D341Med (cell line): ENCODE measurements around the gene CDH12.

Source experiments
- DNase-seq: peaks from one replicate; pipeline ENCODE4 v3.0.0; 2012; ENCODE audit warnings: low spot score

CDH12 gene

DNA sequence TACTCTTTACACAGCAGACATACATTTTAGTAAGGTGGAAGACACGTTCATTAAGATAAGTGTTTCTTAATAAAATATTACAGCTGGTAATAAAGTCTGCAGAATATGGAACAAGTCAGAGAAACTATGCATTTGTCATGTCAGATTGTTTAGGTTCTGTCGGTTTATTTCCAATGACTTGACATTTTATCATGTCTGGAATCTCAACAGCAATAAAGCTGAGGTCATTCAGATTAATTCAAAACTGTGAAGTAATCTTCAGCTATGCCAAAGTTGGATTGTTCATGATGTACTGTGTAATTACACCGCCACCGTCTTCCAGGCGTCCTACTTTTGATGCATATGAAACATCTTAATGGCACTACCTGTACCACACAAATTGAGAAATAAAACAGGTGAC is 1032.6 kb downstream of the CDH12 start:
- DNase-seq, result no peak

DNA sequence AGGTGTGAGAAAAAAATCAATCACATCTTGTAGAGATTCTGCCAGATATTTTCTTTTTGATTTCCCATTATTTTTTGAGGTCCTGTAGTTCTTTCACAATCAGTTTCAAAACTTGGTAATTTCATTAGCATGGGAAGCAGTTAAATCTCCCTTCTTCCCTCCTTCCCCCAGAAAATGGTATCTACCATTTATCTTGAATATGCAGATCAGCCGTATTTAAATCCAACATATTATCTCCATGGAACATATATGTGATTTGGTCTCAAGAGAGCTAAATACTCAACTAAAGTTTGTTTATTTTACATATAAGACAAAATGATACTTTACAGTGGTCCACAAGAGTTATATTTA is 1034.8 kb downstream of the CDH12 start:
- no peak for DNase-seq

DNA sequence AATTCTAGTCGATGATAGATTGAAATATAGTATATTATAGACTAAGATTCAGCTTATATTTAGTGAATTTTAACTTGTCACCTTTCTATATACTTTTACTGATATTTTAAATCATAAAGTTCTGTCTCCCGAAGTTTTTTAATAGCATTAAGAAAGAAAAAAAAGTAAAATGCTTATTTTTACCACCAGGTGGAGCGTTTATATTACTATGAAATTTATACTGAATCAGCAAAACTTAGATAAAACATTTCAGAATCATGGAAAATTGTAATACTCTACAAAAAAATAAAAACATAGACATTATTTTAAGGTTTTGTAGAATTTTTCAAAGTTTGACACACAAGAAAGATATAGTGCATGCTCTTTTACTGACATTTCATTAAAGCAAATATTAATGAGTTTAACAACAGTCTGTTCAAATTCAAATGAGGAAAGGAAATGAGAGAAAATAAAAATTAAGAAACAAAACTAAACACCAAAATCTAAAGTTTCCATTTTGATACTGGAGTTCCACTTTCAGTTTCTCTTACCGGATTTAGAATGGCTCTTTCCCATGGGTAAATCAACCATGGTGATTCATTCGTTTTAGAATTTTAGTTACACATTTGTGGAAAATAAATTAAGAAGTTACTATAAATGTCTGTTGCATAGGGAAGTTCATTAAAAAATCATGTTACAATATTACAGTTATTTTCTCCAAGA is 1035.3 kb downstream of the CDH12 start:
- DNase-seq, result no peak

DNA sequence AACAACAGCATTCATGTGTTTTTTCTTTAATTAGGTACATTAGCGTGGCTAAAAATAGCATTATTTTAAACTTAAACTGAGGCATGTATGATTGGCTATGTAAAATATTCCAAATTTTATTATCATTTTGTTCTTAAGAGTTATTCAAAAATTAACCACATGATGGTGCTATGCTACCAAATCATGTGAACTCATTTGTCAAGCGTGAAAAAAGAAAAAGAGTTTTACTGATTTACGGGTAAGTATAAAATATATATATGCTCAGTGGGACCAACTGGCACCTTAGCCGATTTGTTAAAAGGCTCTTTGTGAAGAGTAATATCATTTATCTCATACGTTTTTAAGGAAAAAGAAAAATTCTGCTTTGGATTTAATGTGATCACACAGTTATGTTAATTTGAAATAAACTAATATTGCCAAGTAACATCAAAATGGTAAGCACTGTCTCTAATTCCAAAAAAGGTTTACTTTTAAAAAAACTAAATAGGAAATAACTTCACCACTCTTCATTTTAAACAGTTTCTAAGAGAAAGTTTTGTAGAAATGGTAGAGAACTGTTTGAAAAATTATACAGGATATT is 1042.3 kb downstream of the CDH12 start:
- DNase-seq, result peak; percentile 8

DNA sequence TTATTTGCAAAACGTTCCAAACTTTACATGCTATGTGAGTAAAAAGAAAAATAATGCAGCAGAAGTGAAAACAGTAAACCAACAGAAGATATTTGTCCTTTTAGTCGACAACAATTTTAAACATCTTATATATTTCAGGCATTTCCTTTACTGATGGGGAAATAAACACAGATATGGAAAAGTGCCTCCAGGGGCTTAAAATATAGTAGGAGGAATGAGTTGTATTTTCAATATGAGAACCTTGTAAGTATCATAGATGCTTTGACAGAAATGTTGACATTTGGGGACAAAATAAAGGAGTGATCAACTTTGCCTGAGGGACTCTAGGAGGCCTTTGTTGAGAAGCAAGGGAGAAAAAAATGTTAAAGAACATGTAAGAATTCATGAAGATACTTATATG is 1043.5 kb downstream of the CDH12 start:
- DNase-seq, result no peak

DNA sequence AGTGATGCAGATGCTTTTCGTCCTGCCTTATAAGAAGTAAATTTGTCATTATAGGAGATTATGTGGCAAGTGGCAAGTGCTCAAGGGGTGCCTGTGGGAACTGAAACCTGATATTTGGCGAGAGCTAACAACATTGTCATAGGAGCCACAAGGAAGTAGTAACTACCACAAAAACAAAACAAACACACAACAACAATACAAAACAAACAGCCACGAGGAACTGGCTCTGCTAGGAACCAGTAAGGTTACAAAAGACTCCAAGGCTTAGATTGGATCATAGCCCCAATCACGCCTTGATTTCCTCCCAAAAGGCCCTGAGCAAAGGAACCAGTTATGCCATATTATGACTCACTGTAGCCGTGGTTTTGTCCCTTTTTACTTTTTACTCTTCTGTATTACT is 1045.2 kb downstream of the CDH12 start:
- DNase-seq, result no peak

DNA sequence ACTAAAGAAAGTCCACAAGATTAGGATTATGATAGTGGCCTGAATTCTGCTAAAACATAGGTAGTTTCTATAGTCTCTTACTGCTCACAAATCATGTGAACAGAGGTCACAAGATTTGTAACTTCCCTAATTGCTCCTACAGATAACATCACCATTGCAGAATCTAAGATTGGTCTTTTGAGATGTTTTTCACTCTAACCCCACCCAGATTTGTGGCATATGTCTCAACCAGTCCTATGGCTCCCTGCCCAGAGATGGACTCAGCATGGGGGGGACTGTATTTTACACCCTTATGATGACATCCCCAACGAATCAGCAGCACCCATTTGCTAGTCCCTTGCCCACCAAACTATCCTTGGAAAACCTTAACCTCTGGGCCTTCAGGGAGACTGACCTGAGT is 1046.2 kb downstream of the CDH12 start:
- no peak for DNase-seq

DNA sequence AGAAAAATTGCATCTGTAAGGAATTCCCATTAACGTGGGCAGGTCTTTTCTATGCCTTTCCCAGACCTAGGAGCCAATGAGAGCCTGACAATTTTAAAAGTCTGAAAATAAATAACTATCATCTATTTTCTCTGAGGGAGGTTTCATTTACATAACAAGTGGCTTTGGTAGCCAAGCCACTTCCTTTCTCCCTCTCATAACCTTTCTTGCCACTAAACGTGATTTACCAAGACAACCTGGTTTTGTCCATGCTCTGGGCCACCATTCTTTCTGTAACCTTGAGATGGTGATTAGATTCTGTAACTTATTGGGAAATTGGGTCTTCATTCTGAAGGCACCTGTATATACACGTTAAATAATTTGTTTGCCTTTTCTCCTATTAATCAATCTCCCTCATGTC is 1046.9 kb downstream of the CDH12 start:
- no peak for DNase-seq

DNA sequence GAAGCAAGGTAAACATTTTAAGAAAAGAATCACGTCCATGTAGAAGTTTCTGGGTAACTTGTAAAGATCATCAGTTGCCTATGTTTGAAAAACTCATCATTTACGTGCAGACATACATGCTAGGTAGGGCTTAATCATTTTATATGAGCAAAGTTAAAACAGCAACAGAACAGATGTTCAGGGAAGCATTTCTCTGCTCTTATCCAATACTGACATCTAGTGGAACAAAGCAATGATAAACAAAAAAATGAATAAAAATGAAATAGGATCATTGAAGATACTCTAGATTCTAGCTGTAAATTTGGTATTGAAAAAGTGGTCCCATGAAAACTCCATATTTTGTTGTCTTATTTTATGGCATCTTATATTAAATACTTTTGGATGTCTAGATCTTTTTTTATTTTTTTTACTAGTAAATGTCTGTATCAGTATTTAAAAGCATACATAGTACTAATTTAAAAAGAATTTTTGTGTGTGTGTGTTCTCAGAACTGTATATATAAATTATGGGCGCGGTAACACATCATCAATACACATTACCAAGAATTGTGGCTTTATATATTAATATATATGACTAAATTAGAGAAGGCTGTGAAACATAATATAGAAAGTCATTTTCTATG is 1050.2 kb downstream of the CDH12 start:
- DNase-seq, result peak; percentile 25

DNA sequence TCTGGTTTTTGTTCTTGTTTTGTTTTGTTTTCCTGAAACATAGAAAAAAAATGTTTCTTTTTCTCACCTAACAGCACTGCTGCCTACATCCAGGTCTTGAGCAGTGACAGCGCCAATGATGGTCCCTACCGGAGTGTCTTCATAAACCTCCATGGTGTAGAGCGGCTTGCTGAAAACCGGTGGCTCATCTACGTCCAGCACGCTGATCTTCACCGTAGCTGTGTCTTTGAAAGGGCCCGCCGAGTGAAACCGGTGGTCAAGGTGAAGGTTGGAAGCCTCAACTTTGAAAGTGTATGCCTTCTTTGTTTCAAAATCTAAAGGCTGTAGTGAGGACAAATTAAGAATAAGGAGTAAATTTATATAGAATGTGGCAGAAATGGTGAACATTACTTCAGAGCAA is 1051.0 kb downstream of the CDH12 start:
- no peak for DNase-seq

DNA sequence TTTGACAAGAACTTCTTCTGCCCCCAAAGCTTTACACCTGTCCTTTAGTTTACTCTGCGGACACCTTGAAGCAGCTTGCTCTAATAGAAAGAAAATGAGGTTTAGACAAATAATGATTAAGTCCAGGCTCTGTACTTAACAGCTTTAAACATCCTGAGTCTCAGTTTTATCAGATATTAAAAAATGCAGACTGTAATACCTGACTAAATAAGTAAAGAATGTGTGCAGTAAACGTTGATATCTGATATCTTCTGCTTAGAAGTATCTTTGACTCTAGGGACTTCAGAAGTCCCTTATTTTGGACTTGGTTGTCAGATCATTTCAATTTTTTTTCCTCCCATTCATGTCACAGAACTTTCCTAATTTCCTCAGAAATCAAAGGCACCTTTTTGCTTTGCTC is 1060.4 kb downstream of the CDH12 start:
- DNase-seq, result no peak

DNA sequence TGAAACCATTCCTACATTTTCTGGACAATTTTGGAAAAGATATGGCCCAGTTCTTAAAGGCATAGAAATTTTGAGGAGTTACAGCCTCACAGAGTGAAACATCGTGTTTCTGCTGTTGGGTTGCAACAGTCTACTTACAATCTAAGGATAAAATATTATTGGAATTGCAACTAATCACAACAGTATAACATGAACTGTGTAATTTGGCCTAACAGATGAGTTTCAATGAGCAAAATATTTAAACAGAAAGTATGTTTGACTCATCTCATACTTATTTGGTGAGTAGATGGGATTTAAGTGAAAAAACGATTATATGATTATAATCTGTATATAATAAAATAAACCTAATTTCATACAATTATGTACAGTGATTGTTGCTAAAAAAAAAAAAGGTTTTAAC is 1061.8 kb downstream of the CDH12 start:
- no peak for DNase-seq

DNA sequence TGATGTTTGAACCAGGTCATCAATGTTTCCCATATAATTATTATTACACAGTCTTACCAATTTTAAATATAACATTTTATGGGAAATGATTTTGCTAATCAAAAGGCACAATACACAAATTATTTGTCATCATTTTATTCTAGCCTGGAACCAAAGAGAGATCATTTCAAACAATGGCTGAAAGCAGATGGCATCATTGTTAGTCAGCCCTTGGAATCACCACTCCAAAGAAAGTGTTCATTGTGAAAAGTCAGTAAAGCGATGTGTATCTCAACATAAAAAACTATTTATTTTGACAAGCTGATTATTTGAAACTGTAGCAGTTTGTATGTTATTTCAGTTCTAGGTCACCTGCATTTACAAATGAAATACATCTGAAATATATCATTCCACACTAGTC is 1068.7 kb downstream of the CDH12 start:
- no peak for DNase-seq

DNA sequence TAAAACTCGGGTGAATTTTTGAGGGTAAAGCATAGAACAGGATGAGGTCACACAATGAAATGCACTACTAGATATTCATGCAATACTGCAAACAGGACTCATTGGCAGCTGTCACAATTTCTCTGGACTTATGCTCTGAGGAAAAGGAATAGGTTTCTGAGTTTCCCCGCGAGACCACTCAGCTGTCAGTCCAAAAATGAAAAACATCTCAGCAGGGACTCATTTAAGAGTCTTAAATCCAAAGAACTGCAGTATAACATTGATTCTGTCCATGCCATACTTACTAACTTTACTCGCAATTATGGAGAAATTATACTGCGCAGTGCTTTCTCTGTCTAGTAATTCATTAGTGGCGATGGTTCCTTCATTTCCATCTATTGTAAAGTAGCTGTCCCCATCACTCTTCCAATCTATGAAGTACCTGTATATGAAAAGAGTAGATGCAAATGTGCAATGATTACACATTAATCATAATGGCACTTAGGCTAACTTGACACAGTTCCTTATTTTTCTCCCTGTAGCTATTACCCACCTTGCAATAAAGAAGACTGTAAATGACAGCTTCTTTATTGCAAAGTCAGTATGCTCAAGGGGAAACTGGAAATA is 1070.0 kb downstream of the CDH12 start:
- no peak for DNase-seq

DNA sequence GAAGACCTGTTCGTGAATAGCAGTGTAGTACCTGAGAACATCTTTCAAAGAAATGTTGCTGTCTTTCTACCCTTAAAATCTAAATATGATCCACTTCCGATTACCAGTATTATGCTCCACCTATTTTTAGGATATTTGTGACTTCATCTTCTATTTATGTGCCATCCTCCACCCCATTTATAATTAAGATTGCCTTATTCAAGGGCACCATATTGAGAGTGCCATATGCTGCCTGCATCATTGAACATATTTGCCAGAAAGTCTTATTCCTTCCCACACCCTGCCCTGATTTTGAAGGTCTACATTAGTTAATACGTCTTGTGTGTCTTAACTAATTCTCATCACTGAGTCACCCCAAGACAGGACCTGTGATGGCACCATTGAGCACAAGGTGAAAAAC is 1076.7 kb downstream of the CDH12 start:
- DNase-seq, result no peak

DNA sequence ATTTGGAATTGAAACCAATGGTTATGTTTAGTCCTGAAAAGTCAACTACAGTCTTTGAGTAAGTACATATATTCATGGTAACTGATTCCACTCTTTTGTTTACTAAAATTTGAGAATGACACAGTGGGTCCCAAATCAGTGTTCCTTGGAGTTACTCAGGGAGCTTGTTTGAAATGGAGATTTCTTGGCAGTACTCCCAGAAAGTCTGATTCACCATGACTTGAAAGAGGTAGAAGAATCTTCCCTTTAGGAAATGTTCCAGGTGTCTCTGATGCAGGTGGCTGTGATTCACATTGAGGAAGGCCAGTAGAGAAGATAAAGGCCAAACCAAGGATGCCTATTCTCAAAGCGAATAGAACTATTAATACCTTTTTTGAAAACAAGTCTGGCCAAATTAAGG is 1078.3 kb downstream of the CDH12 start:
- no peak for DNase-seq

DNA sequence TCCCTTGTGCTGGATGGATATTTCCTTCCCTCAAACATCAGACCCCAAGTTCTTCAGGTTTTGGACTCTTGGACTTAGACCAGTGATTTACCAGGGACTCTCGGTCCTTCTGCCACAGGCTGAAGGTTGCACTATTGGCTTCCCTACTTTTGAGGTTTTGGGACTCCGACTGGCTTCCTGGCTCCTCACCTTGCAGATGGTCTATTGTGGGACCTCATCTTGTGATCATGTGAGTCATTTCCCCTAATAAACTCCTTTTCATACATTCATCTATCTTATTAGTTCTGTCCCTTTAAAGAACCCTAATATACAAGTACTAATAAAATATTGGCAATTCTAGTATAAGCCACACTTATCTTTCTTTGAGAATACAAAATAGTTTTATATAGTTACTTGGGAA is 1078.9 kb downstream of the CDH12 start:
- no peak for DNase-seq

DNA sequence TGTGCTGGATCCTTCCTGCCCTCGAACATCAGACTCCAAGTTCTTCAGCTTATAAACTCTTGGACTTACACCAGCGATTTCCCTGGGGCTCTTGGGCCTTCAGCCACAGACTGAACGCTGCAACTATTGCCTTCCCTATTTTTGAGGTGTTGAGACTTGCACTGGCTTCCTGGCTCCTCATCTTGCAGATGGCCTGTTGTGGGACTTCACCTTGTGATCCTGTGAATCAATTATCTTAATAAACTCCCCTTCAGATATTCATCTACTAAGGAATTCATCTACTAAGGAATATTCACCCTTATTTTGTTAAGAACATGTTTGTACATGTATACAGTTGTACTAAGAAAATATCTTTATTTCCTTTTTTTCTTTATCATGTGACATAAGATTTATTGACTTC is 1079.7 kb downstream of the CDH12 start:
- DNase-seq, result no peak

DNA sequence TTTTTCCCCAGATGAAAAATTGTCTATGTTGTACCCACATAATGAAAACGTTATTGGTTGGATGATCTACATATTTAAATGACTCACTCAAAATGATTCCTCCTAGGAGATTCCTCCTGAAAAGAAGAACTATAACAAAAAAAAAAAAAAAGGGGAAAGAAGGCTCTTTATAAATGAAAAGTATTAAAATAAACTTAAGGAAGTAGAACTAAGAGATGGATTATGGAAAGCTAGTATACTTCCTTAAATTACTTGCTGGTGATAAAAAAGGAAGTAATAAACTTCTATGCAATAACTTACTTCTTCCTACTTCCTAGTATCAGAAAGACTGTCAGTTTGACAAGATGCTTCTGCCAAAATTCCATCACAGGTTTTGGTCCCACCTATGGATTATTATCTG is 1087.7 kb downstream of the CDH12 start:
- DNase-seq, result no peak

DNA sequence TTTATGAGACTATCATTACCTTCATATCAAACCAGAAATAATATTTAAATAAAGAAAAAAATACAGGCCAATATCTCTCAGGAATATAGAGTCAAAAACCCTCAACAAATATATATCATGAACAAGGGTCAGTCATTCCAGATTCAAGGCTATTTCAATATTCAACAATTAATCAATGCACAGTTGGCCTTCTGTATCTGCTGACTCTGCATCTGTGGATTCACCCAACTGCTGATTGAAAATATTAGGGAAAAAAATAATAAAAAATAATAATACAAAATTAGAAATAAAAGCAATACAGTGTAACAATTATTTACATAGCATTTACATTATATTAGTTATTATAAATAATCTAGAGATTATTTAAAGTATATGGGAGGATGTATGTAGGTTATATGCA is 1114.0 kb downstream of the CDH12 start:
- no peak for DNase-seq

DNA sequence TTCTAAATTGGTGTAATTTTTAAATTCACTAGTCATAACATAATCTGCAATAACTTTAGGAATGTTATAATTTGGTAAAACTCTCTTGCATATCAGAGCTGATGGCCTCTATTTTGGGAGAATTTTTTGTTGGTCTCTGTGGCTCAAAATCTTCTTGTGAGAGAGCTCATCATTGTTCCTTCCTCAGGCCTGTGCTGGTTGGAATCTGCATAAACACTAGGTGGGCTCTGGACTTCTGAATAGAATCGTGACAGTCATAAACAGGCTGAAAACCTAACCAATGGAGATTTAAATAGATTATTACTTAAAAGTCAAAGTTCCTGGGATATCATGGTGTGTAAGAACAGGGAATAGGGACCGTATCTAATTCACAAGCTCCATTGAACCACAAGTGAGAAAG is 1129.6 kb downstream of the CDH12 start:
- no peak for DNase-seq

DNA sequence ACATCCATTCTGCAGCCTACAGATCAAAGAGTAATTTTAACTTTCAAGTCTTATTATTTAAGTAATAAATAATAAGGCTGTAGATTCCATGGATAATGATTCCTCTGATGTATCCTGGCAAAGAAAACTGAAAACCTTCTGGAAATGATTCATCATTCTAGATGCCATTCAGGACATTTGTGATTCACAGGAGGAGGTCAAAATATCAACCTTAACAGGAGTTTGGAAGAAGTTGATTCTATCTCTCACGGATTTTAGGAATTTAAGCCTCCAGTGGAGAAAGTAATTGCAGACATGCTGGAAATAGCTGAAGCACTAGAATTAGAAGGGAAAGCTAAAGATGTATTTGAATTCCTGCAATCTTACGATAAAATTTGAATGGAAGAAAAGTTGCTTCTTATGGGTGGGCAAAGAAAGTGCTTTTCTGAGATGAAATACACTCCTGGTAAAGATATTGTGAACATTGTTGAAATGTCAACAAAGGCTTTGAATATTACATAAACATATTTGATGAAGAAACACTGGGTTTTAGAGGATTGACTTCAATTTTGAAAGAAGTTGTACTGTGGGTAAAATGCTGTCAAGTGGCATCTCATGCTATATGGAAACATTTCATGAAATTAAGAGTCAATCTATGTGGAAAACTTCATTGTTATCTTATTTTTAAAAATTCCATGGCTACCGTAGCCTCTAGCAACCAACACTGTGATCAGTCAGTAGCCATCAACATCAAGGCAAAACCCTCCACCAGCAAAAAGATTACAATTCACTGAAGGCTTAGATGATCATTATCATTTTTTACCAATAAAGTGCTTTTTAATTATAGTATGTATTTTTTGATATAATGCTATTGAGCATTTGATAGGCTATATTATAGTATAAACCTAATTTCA is 1141.0 kb downstream of the CDH12 start:
- no peak for DNase-seq

DNA sequence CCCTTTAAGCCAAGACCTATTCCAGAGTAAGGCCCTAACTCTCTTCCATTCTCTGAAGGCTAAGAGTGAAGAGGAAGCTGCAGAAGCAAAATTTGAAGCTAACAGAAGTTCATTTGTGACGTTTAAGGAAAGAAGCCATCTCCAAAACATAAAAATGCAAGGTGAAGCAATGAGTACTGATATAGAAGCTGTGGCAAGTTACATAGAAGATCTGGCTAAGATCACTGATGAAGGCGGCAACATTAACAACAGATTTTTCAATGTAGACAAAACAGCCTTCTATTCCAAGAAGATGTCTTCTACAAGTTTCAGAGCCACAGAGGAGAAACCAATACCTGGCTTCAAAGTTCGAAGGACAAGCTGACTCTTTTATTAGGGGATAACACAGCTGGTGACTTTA is 1143.4 kb downstream of the CDH12 start:
- DNase-seq, result no peak
